H1 (cell line): Measurements from ENCODE around the gene NCOA6. TPM values are rescaled to one million over a fixed set of nuclear protein-coding genes. Genes with fewer than 3 reads are reported as not detected.

Source experiments
- CTCF ChIA-PET: fragments of 300-600 bp; sonication (Branson Sonifier 250); formaldehyde crosslinking; loops from one replicate; lab custom pipeline; 2021; ENCODE audit not compliant: partially characterized antibody; lab: Charles Lee
- POLR2A ChIA-PET: fragments of 300-600 bp; sonication (Branson Sonifier 250); formaldehyde crosslinking; loops from one replicate; lab custom pipeline; 2021; ENCODE audit warnings: inconsistent platforms; ENCODE audit not compliant: partially characterized antibody; lab: Charles Lee
- DNase-seq, 2 experiments: peaks; one replicate each; pipeline versions ENCODE4 v3.0.0 to v3.0.0-alpha.2; 2010 to 2022; ENCODE audit warnings: low spot score in 2 of 2, low read depth in 1 of 2, mixed read lengths in 1 of 2
- FAIRE-seq: peaks from 2 replicates; lab custom pipeline; 2011; peaks lifted over from hg19 to GRCh38; lab: Jason Lieb, UNC
- H2AFZ ChIP-seq: 2 replicates; pipeline ENCODE4 v1.8.1; 2012; ENCODE audit warnings: low read length, inconsistent platforms
- H2AK5ac ChIP-seq: 2 replicates; pipeline ENCODE4 v1.6.1; 2013; ENCODE audit warnings: low read depth, low read length
- H2BK120ac ChIP-seq: replicated peaks from 2 replicates; pipeline ENCODE3; 2013; ENCODE audit warnings: low read depth, low read length, inconsistent platforms
- H2BK12ac ChIP-seq: 2 replicates; pipeline ENCODE4 v1.6.1; 2013; ENCODE audit warnings: low read depth, low read length
- H2BK15ac ChIP-seq: 2 replicates; pipeline ENCODE4 v1.6.1; 2013; ENCODE audit warnings: low read length
- H2BK20ac ChIP-seq: 2 replicates; pipeline ENCODE4 v1.6.1; 2013; ENCODE audit warnings: low read length
- H2BK5ac ChIP-seq: 2 replicates; pipeline ENCODE4 v1.6.1; 2013; ENCODE audit warnings: low read depth, low read length
- H3K14ac ChIP-seq: 2 replicates; pipeline ENCODE4 v1.6.1; 2013; ENCODE audit warnings: inconsistent platforms; ENCODE audit not compliant: insufficient read length
- H3K18ac ChIP-seq: 2 replicates; pipeline ENCODE4 v1.6.1; 2013; ENCODE audit warnings: low read length; ENCODE audit errors: extremely low read depth
- H3K23ac ChIP-seq: 2 replicates; pipeline ENCODE4 v1.6.1; 2013; ENCODE audit warnings: inconsistent platforms; ENCODE audit not compliant: insufficient read length
- H3K23me2 ChIP-seq: 2 replicates; pipeline ENCODE4 v1.6.1; 2013; ENCODE audit warnings: low read depth, low read length
- H3K27ac ChIP-seq: 2 replicates; pipeline ENCODE4 v1.6.1; 2011; ENCODE audit warnings: low read depth, low read length, inconsistent platforms
- H3K27me3 ChIP-seq, 4 experiments: replicated peaks in 1 of 4; 1 replicate in 1 of 4; 2 replicates in 3 of 4; pipeline versions ENCODE4 v1.6.1 to v1.8.1; 2011 to 2013; ENCODE audit warnings: low read length in 3 of 4, mild to moderate bottlenecking in 3 of 4, inconsistent platforms in 2 of 4, mixed read lengths in 2 of 4, moderate library complexity in 1 of 4; ENCODE audit not compliant: control insufficient read depth in 3 of 4, insufficient read depth in 3 of 4; ENCODE audit errors: extremely low read depth in 1 of 4
- H3K36me3 ChIP-seq, 4 experiments: 2 replicates each; pipeline versions ENCODE4 v1.6.1 to v1.8.1; 2011 to 2013; ENCODE audit warnings: mild to moderate bottlenecking in 4 of 4, low read length in 3 of 4, moderate library complexity in 2 of 4, control low read depth in 1 of 4, inconsistent platforms in 1 of 4; ENCODE audit not compliant: insufficient read depth in 4 of 4, control insufficient read depth in 2 of 4
- H3K4ac ChIP-seq: replicated peaks from 2 replicates; pipeline ENCODE3; 2013; ENCODE audit warnings: low read length, low read depth, mixed read lengths, inconsistent platforms; ENCODE audit not compliant: insufficient read length
- H3K4me1 ChIP-seq, 4 experiments: replicated peaks in 1 of 4; 1 replicate in 1 of 4; 2 replicates in 3 of 4; pipeline versions ENCODE4 v1.6.1 to v1.8.1; 2011 to 2013; ENCODE audit warnings: low read length in 3 of 4, inconsistent platforms in 2 of 4, mixed read lengths in 1 of 4; ENCODE audit not compliant: insufficient read depth in 4 of 4, control insufficient read depth in 3 of 4
- H3K4me2 ChIP-seq, 2 experiments: 2 replicates each; pipeline versions ENCODE4 v1.6.1 to v1.8.1; 2011 to 2013; ENCODE audit warnings: low read depth in 2 of 2, low read length in 2 of 2, control low read depth in 1 of 2, inconsistent platforms in 1 of 2, mild to moderate bottlenecking in 1 of 2; ENCODE audit not compliant: insufficient read depth in 1 of 2
- H3K4me3 ChIP-seq, 4 experiments: fragments of 200-600, 300-600 bp in 1 of 4; sonication (generic), shearing (Covaris generic), sonication (Bioruptor Twin) in 1 of 4; 2 replicates each; pipeline versions ENCODE4 v1.5.1 to v1.8.1; 2011 to 2016; ENCODE audit warnings: low read length in 4 of 4, low read depth in 3 of 4, control low read depth in 2 of 4, inconsistent platforms in 2 of 4, mild to moderate bottlenecking in 2 of 4, mixed read lengths in 1 of 4, moderate library complexity in 1 of 4; ENCODE audit not compliant: insufficient read depth in 2 of 4; ENCODE audit errors: extremely low read depth in 1 of 4
- H3K56ac ChIP-seq: replicated peaks from 2 replicates; pipeline ENCODE3; 2013; ENCODE audit warnings: low read depth, mild to moderate bottlenecking, mixed read lengths, low read length, inconsistent platforms; ENCODE audit not compliant: insufficient read length
- H3K79me1 ChIP-seq: 2 replicates; pipeline ENCODE4 v1.6.1; 2013; ENCODE audit warnings: low read depth, low read length, control low read depth
- H3K79me2 ChIP-seq, 2 experiments: 2 replicates each; pipeline versions ENCODE4 v1.6.1 to v1.8.1; 2012 to 2013; ENCODE audit warnings: low read length in 2 of 2, mild to moderate bottlenecking in 2 of 2, inconsistent platforms in 1 of 2; ENCODE audit not compliant: insufficient read depth in 2 of 2, control insufficient read depth in 1 of 2
- H3K9ac ChIP-seq, 4 experiments: replicated peaks in 1 of 4; 1 replicate in 1 of 4; 2 replicates in 3 of 4; pipeline versions ENCODE4 v1.6.1 to v1.8.1; 2011 to 2013; ENCODE audit warnings: low read depth in 3 of 4, low read length in 3 of 4, control low read depth in 2 of 4, mild to moderate bottlenecking in 2 of 4, moderate library complexity in 2 of 4, inconsistent platforms in 1 of 4; ENCODE audit errors: extremely low read depth in 1 of 4
- H3K9me3 ChIP-seq, 2 experiments: 2 replicates each; pipeline versions ENCODE4 v1.6.1 to v1.8.1; 2012 to 2013; ENCODE audit warnings: mild to moderate bottlenecking in 2 of 2, moderate library complexity in 2 of 2, control low read depth in 1 of 2, inconsistent platforms in 1 of 2, low read depth in 1 of 2, low read length in 1 of 2, mixed read lengths in 1 of 2; ENCODE audit not compliant: insufficient read depth in 2 of 2
- H4K20me1 ChIP-seq, 2 experiments: replicated peaks in 1 of 2; 2 replicates each; pipeline versions ENCODE3 to v1.8.1; 2011 to 2013; ENCODE audit warnings: inconsistent platforms in 2 of 2, low read length in 2 of 2, mild to moderate bottlenecking in 1 of 2; ENCODE audit not compliant: insufficient read depth in 2 of 2, control insufficient read depth in 1 of 2
- H4K5ac ChIP-seq: 2 replicates; pipeline ENCODE4 v1.6.1; 2013; ENCODE audit warnings: low read length, low read depth, mixed read lengths, inconsistent platforms; ENCODE audit not compliant: insufficient read length
- H4K8ac ChIP-seq: 2 replicates; pipeline ENCODE4 v1.8.0; 2013; ENCODE audit warnings: mild to moderate bottlenecking, moderate library complexity, low read length, inconsistent platforms; ENCODE audit not compliant: insufficient read depth; ENCODE audit errors: extremely low read depth
- H4K91ac ChIP-seq: replicated peaks from 2 replicates; pipeline ENCODE3; 2013; ENCODE audit warnings: low read length, mixed read lengths, inconsistent platforms; ENCODE audit not compliant: insufficient read length
- BCL11A ChIP-seq, 2 experiments: IDR thresholded peaks; one replicate each; pipeline ENCODE4 v1.6.1; 2011; ENCODE audit warnings: low read depth in 2 of 2, low read length in 2 of 2, mild to moderate bottlenecking in 2 of 2
- CBX8 ChIP-seq: fragments of 300-800, 300-1000 bp; sonication (generic); IDR thresholded peaks from 2 replicates; pipeline ENCODE4 v1.7.1; 2016; ENCODE audit warnings: low read depth, low read length, borderline replicate concordance
- CEBPB ChIP-seq: IDR thresholded peaks from 2 replicates; pipeline ENCODE4 v1.6.1; 2012; ENCODE audit warnings: low read depth, low read length
- FOSL1 ChIP-seq: IDR thresholded peaks from 2 replicates; pipeline ENCODE4 v1.6.1; 2011; ENCODE audit warnings: mild to moderate bottlenecking, low read depth, low read length, moderate library complexity; ENCODE audit not compliant: insufficient read depth
- HDAC2 ChIP-seq, 2 experiments: fragments of 300-600 bp in 1 of 2; sonication (generic) in 1 of 2; IDR thresholded peaks; 2 replicates each; pipeline ENCODE4 v1.6.1; 2011 to 2012; ENCODE audit warnings: low read depth in 2 of 2, low read length in 2 of 2, mild to moderate bottlenecking in 2 of 2, moderate library complexity in 2 of 2, borderline replicate concordance in 1 of 2, inconsistent platforms in 1 of 2
- JUN ChIP-seq: IDR thresholded peaks from 2 replicates; pipeline ENCODE4 v1.6.1; 2011; ENCODE audit warnings: low read depth, mild to moderate bottlenecking, improper control_type of control experiment, low read length
- POLR2A ChIP-seq, 2 experiments: IDR thresholded peaks; 1 replicate in 1 of 2; 2 replicates in 1 of 2; pipeline ENCODE4 v1.6.1; 2011; ENCODE audit warnings: low read depth in 2 of 2, low read length in 2 of 2, mild to moderate bottlenecking in 2 of 2; ENCODE audit errors: control extremely low read depth in 1 of 2
- POLR2AphosphoS5 ChIP-seq: IDR thresholded peaks from 2 replicates; pipeline ENCODE4 v1.6.1; 2011; ENCODE audit warnings: low read depth, low read length
- POU5F1 ChIP-seq: IDR thresholded peaks from 2 replicates; pipeline ENCODE4 v1.6.1; 2011; ENCODE audit warnings: low read depth, mild to moderate bottlenecking, low read length, moderate library complexity
- RFX5 ChIP-seq: IDR thresholded peaks from 2 replicates; pipeline ENCODE4 v1.6.1; 2011; ENCODE audit warnings: low read depth, low read length, improper control_type of control experiment, borderline replicate concordance
- SIX5 ChIP-seq: IDR thresholded peaks from 2 replicates; pipeline ENCODE4 v1.6.1; 2011; ENCODE audit warnings: mild to moderate bottlenecking, low read depth, low read length
- TAF1 ChIP-seq: IDR thresholded peaks from 2 replicates; pipeline ENCODE4 v1.6.1; 2011; ENCODE audit warnings: mild to moderate bottlenecking, low read depth, low read length
- TCF12 ChIP-seq: IDR thresholded peaks from 2 replicates; pipeline ENCODE4 v1.6.1; 2011; ENCODE audit warnings: low read depth, mild to moderate bottlenecking, low read length
- TEAD4 ChIP-seq: IDR thresholded peaks from 2 replicates; pipeline ENCODE4 v1.6.1; 2012; ENCODE audit warnings: low read depth, low read length, inconsistent platforms, mixed read lengths
- YY1 ChIP-seq: IDR thresholded peaks from 2 replicates; pipeline ENCODE4 v1.6.1; 2011; ENCODE audit warnings: low read depth, mild to moderate bottlenecking, low read length
- WGBS, 2 experiments: shearing (Covaris generic) in 1 of 2; methylation state at CpG; one replicate each; pipeline versions ENCODE4 v1.1.6 to v1.1.7; 2013 to 2015; ENCODE audit warnings: low lambda C conversion rate in 2 of 2, mixed read lengths in 2 of 2, inconsistent platforms in 1 of 2, low coverage in 1 of 2, missing lambda C conversion rate in 1 of 2; ENCODE audit not compliant: insufficient replicate concordance in 2 of 2, insufficient coverage in 1 of 2, insufficient read length in 1 of 2; ENCODE audit errors: extremely low coverage in 1 of 2, missing lambda C conversion rate in 1 of 2; 5-methylcytosine and 5-hydroxymethylcytosine counted together
- polyA plus RNA-seq, 7 experiments: library from polyadenylated mRNA; depleted of rRNA in 3 of 7; stranded (reverse) in 5 of 7; unstranded in 2 of 7; fragments of >200 nt in 5 of 7; fragments of 200-250 nt in 2 of 7; gene quantifications; 1 replicate in 5 of 7; 2 replicates in 1 of 7; 4 replicates in 1 of 7; pipeline versions ENCODE4 v1.2.1 to v1.2.3, GENCODE V29; 2011 to 2013; ENCODE audit warnings: missing spikeins in 2 of 7, mixed read lengths in 2 of 7
- total RNA-seq: library from RNA; stranded (reverse); fragmentation: NEBNext Ultra II Directional; extraction: Animal tissue kit (Norgen Biotek cat#: 25700); gene quantifications from 2 replicates; pipeline ENCODE4 v1.2.1, GENCODE V29; 2021

NCOA6 gene
- total and polyA plus RNA-seq, 2 of the 8 experiments (the other 6 are each of a cell fraction or from before 2014, with no cell fraction given) = 9.0 to 9.5 TPM

DNA sequence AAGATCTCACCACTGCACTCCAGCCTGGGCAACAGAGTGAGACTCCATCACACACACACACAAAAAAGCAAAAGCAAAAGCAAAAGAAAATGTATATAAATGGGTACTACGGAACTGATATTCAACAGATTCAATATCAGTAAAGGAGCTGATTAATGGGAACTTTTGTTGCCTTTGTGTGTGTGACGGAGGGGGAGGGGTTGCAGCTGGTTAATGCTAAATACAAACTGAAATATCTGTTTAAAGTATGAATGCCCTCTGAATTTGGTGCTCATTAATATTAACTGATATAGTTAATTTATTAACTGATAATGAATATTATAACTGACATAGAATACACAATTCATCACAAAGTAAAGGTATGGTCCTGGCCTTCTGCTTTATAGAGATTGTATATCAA, 8.4 kb downstream of the NCOA6 start:
- H4K91ac ChIP-seq = no peak overlapping the region
- no peaks in the 10 kb centered on the region for H3K9me3 ChIP-seq
- peaks cover 0 to 2% of the 10 kb centered on the region in 2 experiments for H4K20me1 ChIP-seq
- H3K4ac ChIP-seq = no peak overlapping the region
- CTCF ChIA-PET = interaction anchor here (0.7 to 1.6 kb wide), 5 partner anchors 14 to 58 kb away, joined by 3 to 5 read pairs (median 3); no protein-coding TSS in a partner anchor
- WGBS, 2 experiments = 65% methylated on average over 2 of the region's 2 CpGs; no CpG with 5 or more reads in 1 of the 2 experiments
- no peak overlapping the region for H3K14ac ChIP-seq
- peaks cover 0 to 35% of the 10 kb centered on the region in 2 experiments; a peak in 2 of 4 replicates for H3K79me2 ChIP-seq
- H3K4me3 ChIP-seq = no peak overlapping the region
- H3K23me2 ChIP-seq = no peaks in the 10 kb centered on the region
- H2BK5ac ChIP-seq = no peak overlapping the region
- no peak for TF ChIP-seq POU5F1
- TF ChIP-seq POLR2AphosphoS5 = no peak
- TF ChIP-seq YY1 = no peak
- no peak for TF ChIP-seq BCL11A (IDR thresholded peaks at IDR 0.05; ENCODE audit: low read depth in 2 of 2, low read length in 2 of 2)
- no peak for TF ChIP-seq TCF12
- TF ChIP-seq JUN = no peak
- no peak for TF ChIP-seq CEBPB
- no peak for TF ChIP-seq POLR2A (IDR thresholded peaks at IDR 0.05; ENCODE audit: control extremely low read depth in 1 of 2, low read depth in 2 of 2, low read length in 2 of 2)
- TF ChIP-seq HDAC2 (IDR thresholded peaks at IDR 0.05; ENCODE audit: borderline replicate concordance in 1 of 2, low read depth in 2 of 2, low read length in 2 of 2) = no peak
- no peak for TF ChIP-seq RFX5
- no peak for TF ChIP-seq FOSL1
- no peak for TF ChIP-seq TEAD4
- TF ChIP-seq SIX5 = no peak
- TF ChIP-seq CBX8 = no peak
- no peak for TF ChIP-seq TAF1
- H2BK120ac ChIP-seq = no peak overlapping the region
- H3K4me1 ChIP-seq = peaks cover 0 to 2% (median 0%) of the 10 kb centered on the region in 4 experiments; a peak in 2 of 7 replicates
- no peak overlapping the region for H3K27ac ChIP-seq
- H3K23ac ChIP-seq = no peak overlapping the region
- H2AFZ ChIP-seq = no peak overlapping the region
- H3K79me1 ChIP-seq = peaks cover 2% of the 10 kb centered on the region; the same call in 1 of the 2 replicates
- no peak overlapping the region for H4K8ac ChIP-seq
- H3K18ac ChIP-seq = no peak overlapping the region
- no peaks in the 10 kb centered on the region for H3K36me3 ChIP-seq
- DNase-seq (no peak), FAIRE-seq (no peak)
- H2BK20ac ChIP-seq = no peak overlapping the region
- H3K27me3 ChIP-seq = no peaks in the 10 kb centered on the region
- no peak overlapping the region for H3K4me2 ChIP-seq
- no peak overlapping the region for H2BK15ac ChIP-seq
- POLR2A ChIA-PET = interaction anchor here (1.1 to 1.2 kb wide), 2 partner anchors 9 to 847 kb away, joined by 3 read pairs; partner anchors contain the start of gene NCOA6
- H3K9ac ChIP-seq = no peak overlapping the region
- no peak overlapping the region for H4K5ac ChIP-seq
- no peak overlapping the region for H2BK12ac ChIP-seq
- H2AK5ac ChIP-seq = no peak overlapping the region
- no peak overlapping the region for H3K56ac ChIP-seq
